ENCODE results near the gene CACNA1C.

- TF ChIP-seq CTCF (conservative IDR thresholded peaks at IDR 0.05) (no peak), ZFX (IDR thresholded peaks at IDR 0.05) (no peak)
Measured at GRCh38 chr12:2238111-2238510, 185.3 kb downstream of the CACNA1C start.

Measured in C4-2B (cell line).